ENCODE measurements around the gene RAG1.

- TF ChIP-seq ELF4 (IDR thresholded peaks at IDR 0.05) (no peak), BHLHE40 (IDR thresholded peaks at IDR 0.05; ENCODE audit: borderline replicate concordance) (no peak), HDGF (IDR thresholded peaks at IDR 0.05; ENCODE audit: borderline replicate concordance) (no peak), FOXM1 (IDR thresholded peaks at IDR 0.05; ENCODE audit: borderline replicate concordance) (no peak), SP1 (IDR thresholded peaks at IDR 0.05) (no peak), TARDBP (IDR thresholded peaks at IDR 0.05) (no peak)
- TF ChIP-seq, protein P1, sequence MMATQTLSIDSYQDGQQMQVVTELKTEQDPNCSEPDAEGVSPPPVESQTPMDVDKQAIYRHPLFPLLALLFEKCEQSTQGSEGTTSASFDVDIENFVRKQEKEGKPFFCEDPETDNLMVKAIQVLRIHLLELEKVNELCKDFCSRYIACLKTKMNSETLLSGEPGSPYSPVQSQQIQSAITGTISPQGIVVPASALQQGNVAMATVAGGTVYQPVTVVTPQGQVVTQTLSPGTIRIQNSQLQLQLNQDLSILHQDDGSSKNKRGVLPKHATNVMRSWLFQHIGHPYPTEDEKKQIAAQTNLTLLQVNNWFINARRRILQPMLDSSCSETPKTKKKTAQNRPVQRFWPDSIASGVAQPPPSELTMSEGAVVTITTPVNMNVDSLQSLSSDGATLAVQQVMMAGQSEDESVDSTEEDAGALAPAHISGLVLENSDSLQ (IDR thresholded peaks at IDR 0.05) = no peak
Observed at GRCh38 chr11:36605221-36606216, 37.7 kb downstream of the RAG1 start.
